ENCODE results near the gene KTN1.

Gene KTN1

DNA sequence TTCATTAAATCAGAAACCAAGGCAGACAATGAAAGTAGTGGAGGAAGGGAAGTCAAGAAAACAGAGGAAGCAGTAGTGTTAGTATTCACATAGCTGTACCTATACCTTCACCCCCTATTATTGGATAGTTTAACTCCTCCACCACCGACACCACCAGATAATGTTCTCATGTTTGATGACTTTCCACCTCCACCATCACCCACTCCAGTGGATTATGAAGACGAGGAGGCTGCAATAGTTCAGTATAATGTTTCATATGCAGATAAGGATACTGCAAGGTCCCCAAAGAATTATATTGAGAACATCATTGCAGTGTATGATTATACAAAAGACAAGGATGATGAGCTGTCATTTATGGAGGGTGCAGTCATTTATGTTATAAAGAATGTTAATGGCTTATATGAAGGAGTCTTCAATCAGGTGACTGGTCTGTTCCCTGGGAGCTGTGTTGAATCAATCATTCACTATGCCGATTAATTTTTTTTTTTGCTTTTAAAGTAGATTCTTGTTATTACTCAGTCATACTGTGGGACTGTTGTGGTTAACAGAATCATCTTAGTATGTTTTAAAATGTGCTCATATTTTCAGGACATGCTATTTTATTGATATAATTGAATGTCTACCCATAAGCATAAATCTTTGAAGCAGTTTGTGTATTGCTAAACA, 32.2 kb upstream of the KTN1 start:
- TF ChIP-seq GATA2 (IDR thresholded peaks at IDR 0.05; ENCODE audit: low read depth, low read length) (no peak), GATA3 (IDR thresholded peaks at IDR 0.05; ENCODE audit: low read depth, low read length) (no peak)

- TF ChIP-seq GATA3 (IDR thresholded peaks at IDR 0.05; ENCODE audit: low read depth, low read length) (no peak), GATA2 (IDR thresholded peaks at IDR 0.05; ENCODE audit: low read depth, low read length) (no peak)
These were observed 26.2 kb upstream of the KTN1 start for GRCh38 chr14:55553791-55554190.

DNA sequence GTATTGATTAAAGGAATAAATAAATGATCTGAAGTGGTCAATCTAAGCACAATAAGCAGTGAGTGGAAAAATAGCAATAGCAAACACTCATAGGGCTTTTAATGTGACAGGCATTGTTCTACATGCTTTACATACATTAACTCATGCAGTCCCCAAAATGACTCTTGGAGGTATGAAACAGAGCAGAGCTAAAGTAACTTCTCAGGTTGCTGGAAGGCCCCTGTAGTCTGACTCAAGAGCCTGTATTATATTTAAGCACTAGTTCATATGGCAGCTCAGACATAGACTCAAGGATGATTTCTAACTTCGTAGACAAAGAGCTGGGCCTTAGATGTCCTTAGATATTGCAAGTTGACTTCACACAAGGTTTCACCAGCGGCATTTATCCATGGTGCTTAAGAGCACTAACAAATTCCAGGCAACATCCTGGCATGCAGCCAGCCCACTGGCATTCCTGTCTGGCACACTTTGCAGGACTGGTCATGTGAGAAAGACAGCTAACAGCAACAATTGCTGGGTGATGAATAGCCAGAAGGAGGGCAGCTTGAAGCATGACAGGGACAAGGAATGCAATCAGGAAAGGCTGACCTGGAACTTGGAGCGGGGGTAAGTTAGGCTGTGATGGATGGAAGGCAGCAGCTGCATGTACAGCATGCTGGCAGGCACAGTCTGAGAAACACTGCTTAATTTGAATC, 22.9 kb upstream of the KTN1 start:
- peak; percentile 6; the same call in 1 of the 2 replicates for TF ChIP-seq GATA2 (IDR thresholded peaks at IDR 0.05; ENCODE audit: low read depth, low read length)
- TF ChIP-seq GATA3 (IDR thresholded peaks at IDR 0.05; ENCODE audit: low read depth, low read length): no peak

DNA sequence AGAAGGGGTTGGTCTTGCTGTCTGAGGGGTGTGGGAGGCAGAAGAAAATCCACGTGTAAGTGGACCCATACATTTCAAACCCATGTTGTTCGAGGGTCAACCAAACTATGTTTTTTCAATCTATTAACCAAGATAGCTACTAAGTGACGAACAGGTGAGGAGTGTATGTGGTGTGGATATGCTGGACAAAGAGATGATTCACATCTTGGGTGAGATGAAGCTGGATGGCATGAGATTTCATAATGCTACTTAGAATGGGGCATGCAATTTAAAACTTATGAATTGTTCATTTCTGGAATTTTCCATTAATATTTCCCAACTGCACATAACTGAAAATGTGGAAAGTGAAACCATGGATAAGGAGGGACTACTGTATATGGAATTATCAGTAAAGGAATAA, 17.9 kb upstream of the KTN1 start:
- no peak for TF ChIP-seq GATA2 (IDR thresholded peaks at IDR 0.05; ENCODE audit: low read depth, low read length)
- TF ChIP-seq GATA3 (IDR thresholded peaks at IDR 0.05; ENCODE audit: low read depth, low read length): no peak

DNA sequence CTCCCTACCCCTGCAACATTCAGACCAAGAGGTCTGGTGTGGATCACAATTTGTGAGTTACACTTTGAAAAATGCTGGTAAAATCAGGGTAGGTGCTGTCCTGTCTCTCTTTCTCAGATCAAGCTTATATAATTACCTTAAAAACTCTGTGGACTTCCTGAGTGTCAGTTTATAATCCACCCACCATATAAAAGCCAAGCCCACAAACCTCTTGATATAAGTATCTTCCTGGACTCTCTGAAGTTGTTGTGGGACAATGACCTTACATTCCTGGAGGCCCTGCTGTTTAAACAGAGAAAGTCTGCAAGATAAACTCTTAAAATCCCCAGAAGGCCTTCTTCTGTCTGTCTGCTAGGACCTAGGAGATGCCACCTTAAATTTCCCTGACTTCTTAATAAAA, 11.4 kb upstream of the KTN1 start:
- TF ChIP-seq GATA3 (IDR thresholded peaks at IDR 0.05; ENCODE audit: low read depth, low read length) (no peak), GATA2 (IDR thresholded peaks at IDR 0.05; ENCODE audit: low read depth, low read length) (no peak)

GRCh38 chr14:55571125-55571889, 8.7 kb upstream of the KTN1 start:
- TF ChIP-seq GATA2 (IDR thresholded peaks at IDR 0.05; ENCODE audit: low read depth, low read length): no peak
- TF ChIP-seq GATA3 (IDR thresholded peaks at IDR 0.05; ENCODE audit: low read depth, low read length): no peak

DNA sequence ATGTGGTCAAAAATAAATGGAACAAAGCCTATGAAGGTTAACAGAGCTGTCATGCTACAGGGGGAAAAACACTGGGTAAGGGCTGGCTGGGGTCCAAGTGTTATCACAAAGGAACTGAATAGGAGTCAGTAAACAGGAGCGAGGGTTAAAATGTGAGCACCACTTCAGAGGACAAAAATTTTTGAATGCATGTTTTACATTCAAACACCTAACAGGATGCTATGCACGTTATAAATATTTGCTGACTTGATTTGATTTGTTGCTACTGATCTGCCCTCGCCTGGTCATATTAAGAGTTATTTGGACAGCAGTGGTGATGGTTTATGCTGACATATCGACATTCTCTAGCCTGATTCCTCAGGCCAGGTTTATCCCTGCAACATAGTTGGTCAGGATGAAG, 7.4 kb upstream of the KTN1 start:
- TF ChIP-seq GATA3 (IDR thresholded peaks at IDR 0.05; ENCODE audit: low read depth, low read length) (no peak), GATA2 (IDR thresholded peaks at IDR 0.05; ENCODE audit: low read depth, low read length) (no peak)

DNA sequence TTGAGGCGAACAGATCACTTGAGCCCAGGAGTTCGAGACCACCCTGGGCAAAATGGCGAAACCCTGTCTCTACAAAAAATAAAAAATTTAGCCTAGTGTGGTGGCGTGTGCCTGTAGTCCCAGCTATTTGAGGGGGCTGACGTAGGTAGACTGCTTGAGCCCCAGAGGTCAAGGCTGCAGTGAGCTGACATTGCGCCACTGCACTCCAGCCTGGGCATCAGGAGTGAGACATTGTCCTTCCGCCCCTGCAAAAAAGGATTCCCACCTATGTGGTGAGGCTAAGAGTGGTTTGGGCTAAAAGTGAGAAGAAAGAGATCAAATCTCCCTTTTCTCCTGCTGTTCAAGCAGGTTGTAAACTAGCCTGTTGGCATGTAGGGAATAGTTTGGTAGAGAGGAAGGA, 5.0 kb upstream of the KTN1 start:
- TF ChIP-seq GATA2 (IDR thresholded peaks at IDR 0.05; ENCODE audit: low read depth, low read length) (no peak), GATA3 (IDR thresholded peaks at IDR 0.05; ENCODE audit: low read depth, low read length) (no peak)

- TF ChIP-seq GATA3 (IDR thresholded peaks at IDR 0.05; ENCODE audit: low read depth, low read length) (no peak), GATA2 (IDR thresholded peaks at IDR 0.05; ENCODE audit: low read depth, low read length) (no peak)
These were observed 2.8 kb upstream of the KTN1 start for GRCh38 chr14:55577229-55577628.

GRCh38 chr14:55578511-55578910, 1.5 kb upstream of the KTN1 start:
- no peak for TF ChIP-seq GATA2 (IDR thresholded peaks at IDR 0.05; ENCODE audit: low read depth, low read length)
- no peak for TF ChIP-seq GATA3 (IDR thresholded peaks at IDR 0.05; ENCODE audit: low read depth, low read length)

- TF ChIP-seq GATA2 (IDR thresholded peaks at IDR 0.05; ENCODE audit: low read depth, low read length) (no peak), GATA3 (IDR thresholded peaks at IDR 0.05; ENCODE audit: low read depth, low read length) (no peak)
These were observed 699 bp downstream of the KTN1 start for GRCh38 chr14:55580470-55581341.

DNA sequence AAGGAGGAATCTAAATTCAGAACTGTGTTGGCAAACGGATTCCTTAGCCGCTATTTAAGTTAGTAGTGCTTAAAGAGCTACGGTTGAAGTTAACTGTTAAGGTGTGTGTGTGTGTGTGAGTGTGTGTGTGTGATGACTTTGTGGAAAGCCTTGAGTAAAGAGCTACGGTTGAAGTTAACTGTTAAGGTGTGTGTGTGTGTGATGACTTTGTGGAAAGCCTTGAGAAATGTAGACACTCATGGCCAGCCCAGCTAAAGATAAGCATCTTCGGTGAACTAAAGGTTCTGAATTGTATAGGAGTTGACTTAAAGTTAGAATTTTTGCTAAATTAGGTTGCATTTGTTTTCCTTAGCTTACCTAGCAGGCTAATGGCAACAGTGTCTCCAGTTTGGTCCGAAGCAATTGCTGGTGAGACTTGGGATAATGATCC, 1.4 kb downstream of the KTN1 start:
- TF ChIP-seq GATA3 (IDR thresholded peaks at IDR 0.05; ENCODE audit: low read depth, low read length) (peak; percentile 64), GATA2 (IDR thresholded peaks at IDR 0.05; ENCODE audit: low read depth, low read length) (peak; percentile 64; the same call in 1 of the 2 replicates)

- TF ChIP-seq GATA2 (IDR thresholded peaks at IDR 0.05; ENCODE audit: low read depth, low read length) (no peak), GATA3 (IDR thresholded peaks at IDR 0.05; ENCODE audit: low read depth, low read length) (no peak)
These were observed 2.7 kb downstream of the KTN1 start for GRCh38 chr14:55582746-55583145.

All from SH-SY5Y (cell line).